K562 (cell line): ENCODE results near the gene CPTP. TPM values are rescaled to one million over a fixed set of nuclear protein-coding genes. Genes with fewer than 3 reads are reported as not detected.

ENCODE experiments used
- ATF6 ChIP-seq: sonication (generic); formaldehyde crosslinking; IDR thresholded peaks from 2 replicates; pipeline ENCODE4 v1.4.0; 2020; ENCODE audit warnings: mild to moderate bottlenecking, missing genetic modification reagents
- CREM ChIP-seq: IDR thresholded peaks from 2 replicates; pipeline ENCODE4 v1.6.1; 2014; ENCODE audit warnings: antibody characterized with exemption, low read depth
- CSDE1 ChIP-seq, 2 experiments: fragments of 450-650 bp; IDR thresholded peaks; 2 replicates each; pipeline ENCODE4 v1.6.1; 2016; ENCODE audit warnings: mild to moderate bottlenecking in 1 of 2
- DMBX1 ChIP-seq: fragments of 250-450 bp; sonication (Bioruptor Pico); IDR thresholded peaks from 2 replicates; pipeline ENCODE4 v1.8.0; 2022; ENCODE audit warnings: inconsistent platforms, mild to moderate bottlenecking, moderate library complexity, borderline replicate concordance
- FOXA3 ChIP-seq, 2 experiments: fragments of 450-650 bp in 1 of 2; sonication (generic) in 1 of 2; formaldehyde crosslinking; IDR thresholded peaks in 1 of 2; conservative IDR thresholded peaks in 1 of 2; 2 replicates each; pipeline versions ENCODE4 v1.4.0 to v1.8.0; 2020 to 2022; ENCODE audit warnings: mild to moderate bottlenecking in 2 of 2, missing genetic modification reagents in 1 of 2
- FOXK2 ChIP-seq, 2 experiments: fragments of 450-650 bp; IDR thresholded peaks in 1 of 2; conservative IDR thresholded peaks in 1 of 2; 2 replicates each; pipeline ENCODE4 v1.6.1; 2016; ENCODE audit warnings: low read depth in 2 of 2, mild to moderate bottlenecking in 1 of 2
- HNRNPH1 ChIP-seq: fragments of 200-400 bp; formaldehyde crosslinking; optimal IDR thresholded peaks from 2 replicates; pipeline ENCODE3; 2017; ENCODE audit warnings: low read depth, mild to moderate bottlenecking, low read length, moderate library complexity
- MAZ ChIP-seq, 2 experiments: fragments of 450-650 bp in 1 of 2; sonication (generic) in 1 of 2; formaldehyde crosslinking; IDR thresholded peaks in 1 of 2; conservative IDR thresholded peaks in 1 of 2; 2 replicates each; pipeline versions ENCODE4 v1.4.0 to v1.5.0; 2020; ENCODE audit warnings: mild to moderate bottlenecking in 1 of 2, missing genetic modification reagents in 1 of 2
- MTF1 ChIP-seq: fragments of 250-450 bp; sonication (Bioruptor Pico); IDR thresholded peaks from 2 replicates; pipeline ENCODE4 v1.9.0; 2021; ENCODE audit warnings: moderate library complexity, mild to moderate bottlenecking, inconsistent platforms, borderline replicate concordance
- PREB ChIP-seq: sonication (generic); formaldehyde crosslinking; IDR thresholded peaks from 2 replicates; pipeline ENCODE4 v1.8.1; 2023; ENCODE audit warnings: mild to moderate bottlenecking, missing genetic modification reagents
- SRF ChIP-seq, 2 experiments: fragments of 250-450, 450-650 bp in 1 of 2; sonication (Bioruptor Pico) in 1 of 2; sonication (generic) in 1 of 2; formaldehyde crosslinking; IDR thresholded peaks; 2 replicates each; pipeline versions ENCODE4 v1.5.0 to v1.5.1; 2020 to 2022; ENCODE audit warnings: mild to moderate bottlenecking in 1 of 2, missing genetic modification reagents in 1 of 2
- UBTF ChIP-seq, 2 experiments: IDR thresholded peaks; 2 replicates each; pipeline ENCODE4 v1.6.1; 2012; ENCODE audit warnings: improper control_type of control experiment in 2 of 2, low read depth in 2 of 2, low read length in 2 of 2, borderline replicate concordance in 1 of 2
- USF1 ChIP-seq: sonication (generic); formaldehyde crosslinking; IDR thresholded peaks from 2 replicates; pipeline ENCODE4 v1.9.0; 2022; ENCODE audit warnings: mild to moderate bottlenecking, missing genetic modification reagents
- ZFX ChIP-seq: sonication (generic); formaldehyde crosslinking; IDR thresholded peaks from 2 replicates; pipeline ENCODE4 v1.8.0; 2022; ENCODE audit warnings: mild to moderate bottlenecking, missing genetic modification reagents, moderate library complexity
- ZNF124 ChIP-seq: sonication (generic); formaldehyde crosslinking; IDR thresholded peaks from 2 replicates; pipeline ENCODE4 v1.8.1; 2022; ENCODE audit warnings: missing genetic modification reagents
- ZNF398 ChIP-seq: fragments of 250-450 bp; sonication (Bioruptor Pico); IDR thresholded peaks from 2 replicates; pipeline ENCODE4 v1.8.0; 2021; ENCODE audit warnings: moderate library complexity, mild to moderate bottlenecking, inconsistent platforms
- polyA plus RNA-seq, 8 experiments: library from polyadenylated mRNA; depleted of rRNA in 4 of 8; stranded (reverse) in 5 of 8; unstranded in 3 of 8; fragments of >200 nt; fragmentation: Nextera tagmentation in 2 of 8; fragmentation: Illumina TruSeq in 1 of 8; extraction: Ambion mirVana in 2 of 8; extraction: Trizol in 1 of 8; gene quantifications; 2 replicates each; pipeline versions ENCODE4 v1.2.1 to v1.2.3, GENCODE V29; 2011 to 2014; ENCODE audit warnings: inconsistent platforms in 1 of 8, missing spikeins in 1 of 8
- total RNA-seq, 7 experiments: library from RNA; depleted of rRNA in 6 of 7; stranded (reverse); fragments of >200 nt in 6 of 7; fragmentation: Illumina TruSeq in 2 of 7; extraction: Trizol in 2 of 7; gene quantifications; 2 replicates each; pipeline versions ENCODE4 v1.2.1 to v1.2.3, GENCODE V29; 2011 to 2021; ENCODE audit warnings: low replicate concordance in 1 of 7

The CPTP gene
- total and polyA plus RNA-seq, 9 of the 15 experiments (the other 6 are each of a cell fraction or from before 2014, with no cell fraction given), result 0.11 to 25.8 (median 3.5) TPM

GRCh38 chr1:1291548-1292441 lies 32.8 kb upstream of the CPTP start (continued):
- TF ChIP-seq SRF (CRISPR knock-in tag; IDR thresholded peaks at IDR 0.05), result peak in 1 of 2 experiments; percentile 78; a peak in 1 of 4 replicates
- TF ChIP-seq PREB, result 0 out of 2 replicates have a peak, but pooled peaks have one; percentile 35
- peak; percentile 63; the same call in 1 of the 2 replicates for TF ChIP-seq ATF6
- peak; percentile 50; the same call in 1 of the 2 replicates for TF ChIP-seq ZNF124 (CRISPR knock-in tag)
- TF ChIP-seq FOXA3 (CRISPR knock-in tag; conservative IDR thresholded peaks at IDR 0.05 in 1 of 2, IDR thresholded peaks at IDR 0.05 in 1 of 2), result no peak
- peak; percentile 30; the same call in 1 of the 2 replicates for TF ChIP-seq ZFX (CRISPR knock-in tag)
- peak; percentile 46; the same call in 1 of the 2 replicates for TF ChIP-seq CREM
- 0 out of 4 replicates have a peak, but pooled peaks of 1 of the 2 experiments have one; percentile 2 for TF ChIP-seq UBTF (IDR thresholded peaks at IDR 0.05; ENCODE audit: borderline replicate concordance in 1 of 2, low read depth in 2 of 2, low read length in 2 of 2)
- TF ChIP-seq MAZ (CRISPR knock-in tag; conservative IDR thresholded peaks at IDR 0.05 in 1 of 2, IDR thresholded peaks at IDR 0.05 in 1 of 2), result peak in 1 of 2 experiments; percentile 69; a peak in 1 of 4 replicates
- no peak for TF ChIP-seq ZNF398
- TF ChIP-seq USF1 (CRISPR knock-in tag), result peak; percentile 24; the same call in 1 of the 2 replicates
- peak in 1 of 2 experiments; percentile 44; a peak in 1 of 4 replicates for TF ChIP-seq FOXK2 (conservative IDR thresholded peaks at IDR 0.05 in 1 of 2, IDR thresholded peaks at IDR 0.05 in 1 of 2; ENCODE audit: low read depth in 2 of 2)
- TF ChIP-seq DMBX1, result no peak
- TF ChIP-seq HNRNPH1, result no peak
- no peak for TF ChIP-seq CSDE1 (IDR thresholded peaks at IDR 0.05)
- no peak for TF ChIP-seq MTF1
